ENCODE data around the gene HMOX1. TPM values are rescaled to one million over a fixed set of nuclear protein-coding genes. Genes with fewer than 3 reads are reported as not detected.

Gene HMOX1
- total RNA-seq, 3 donors from 2014 or later, result 11.5 to 38.6 (median 21.3) TPM

GRCh38 chr22:35413624-35414023 lies 32.7 kb downstream of the HMOX1 start:
- peaks cover 9% of the 10 kb centered on the region for H3K36me3 ChIP-seq
- H3K27ac ChIP-seq, result no peak overlapping the region
- H3K9me3 ChIP-seq, result no peaks in the 10 kb centered on the region
- no peaks in the 10 kb centered on the region for H3K4me1 ChIP-seq
- TF ChIP-seq POLR2A (IDR thresholded peaks at IDR 0.05), result no peak
- no peak for TF ChIP-seq CTCF (IDR thresholded peaks at IDR 0.05)
- no peak for TF ChIP-seq POLR2AphosphoS5 (IDR thresholded peaks at IDR 0.05)
- intact Hi-C loops (cut with DNase I; ENCODE audit: low total_unique reads), result no loop called here
- no peak for DNase-seq (ENCODE audit: low spot score in 2 of 2)
- no peaks in the 10 kb centered on the region for H3K27me3 ChIP-seq
- H3K4me3 ChIP-seq, result no peak overlapping the region

- H3K27me3 ChIP-seq, result no peaks in the 10 kb centered on the region
- no peak overlapping the region for H3K27ac ChIP-seq
- H3K9me3 ChIP-seq, result no peaks in the 10 kb centered on the region
- peaks cover 20% of the 10 kb centered on the region for H3K36me3 ChIP-seq
- H3K4me1 ChIP-seq, result no peaks in the 10 kb centered on the region
- intact Hi-C loops (cut with DNase I; ENCODE audit: low total_unique reads), result no loop called here
- TF ChIP-seq POLR2A (IDR thresholded peaks at IDR 0.05), result no peak
- no peak for TF ChIP-seq POLR2AphosphoS5 (IDR thresholded peaks at IDR 0.05)
- no peak for TF ChIP-seq CTCF (IDR thresholded peaks at IDR 0.05)
- no peak overlapping the region for H3K4me3 ChIP-seq
- DNase-seq (ENCODE audit: low spot score in 2 of 2), result no peak
These were observed 36.7 kb downstream of the HMOX1 start for GRCh38 chr22:35417606-35418005.

GRCh38 chr22:35418088-35418487 lies 37.2 kb downstream of the HMOX1 start:
- Histone ChIP-seq H3K9me3 (no peaks in the 10 kb centered on the region), H3K36me3 (peaks cover 20% of the 10 kb centered on the region), H3K4me1 (no peaks in the 10 kb centered on the region), H3K27ac (no peak overlapping the region), H3K27me3 (no peaks in the 10 kb centered on the region), H3K4me3 (no peak overlapping the region)
- DNase-seq (ENCODE audit: low spot score in 2 of 2), result no peak
- no peak for TF ChIP-seq POLR2A (IDR thresholded peaks at IDR 0.05)
- TF ChIP-seq POLR2AphosphoS5 (IDR thresholded peaks at IDR 0.05), result no peak
- TF ChIP-seq CTCF (IDR thresholded peaks at IDR 0.05), result no peak
- intact Hi-C loops (cut with DNase I; ENCODE audit: low total_unique reads), result no loop called here

GRCh38 chr22:35418731-35419130 lies 37.8 kb downstream of the HMOX1 start:
- Histone ChIP-seq H3K4me3 (no peak overlapping the region), H3K9me3 (no peaks in the 10 kb centered on the region), H3K27ac (no peak overlapping the region), H3K36me3 (peaks cover 20% of the 10 kb centered on the region), H3K4me1 (no peaks in the 10 kb centered on the region), H3K27me3 (no peaks in the 10 kb centered on the region)
- intact Hi-C loops (cut with DNase I; ENCODE audit: low total_unique reads), result no loop called here
- TF ChIP-seq POLR2AphosphoS5 (IDR thresholded peaks at IDR 0.05) (no peak), POLR2A (IDR thresholded peaks at IDR 0.05) (no peak), CTCF (IDR thresholded peaks at IDR 0.05) (no peak)
- DNase-seq (ENCODE audit: low spot score in 2 of 2), result no peak

- Histone ChIP-seq H3K27ac (no peak overlapping the region), H3K4me3 (no peak overlapping the region), H3K4me1 (no peaks in the 10 kb centered on the region), H3K36me3 (peaks cover 20% of the 10 kb centered on the region), H3K9me3 (no peaks in the 10 kb centered on the region), H3K27me3 (no peaks in the 10 kb centered on the region)
- no peak for DNase-seq (ENCODE audit: low spot score in 2 of 2)
- TF ChIP-seq POLR2AphosphoS5 (IDR thresholded peaks at IDR 0.05) (no peak), CTCF (IDR thresholded peaks at IDR 0.05) (no peak), POLR2A (IDR thresholded peaks at IDR 0.05) (no peak)
- intact Hi-C loops (cut with DNase I; ENCODE audit: low total_unique reads), result loop anchor here (10.0 kb wide), 1 partner anchor 165 kb away; no protein-coding TSS in a partner anchor
These were observed 38.9 kb downstream of the HMOX1 start for GRCh38 chr22:35419756-35420155.

Data from breast epithelium (tissue), 4 donors.